Lung (tissue), 12 donors: ENCODE results near the gene BMPR1B. TPM values are rescaled to one million over a fixed set of nuclear protein-coding genes. Genes with fewer than 3 reads are reported as not detected.

Source experiments
- ATAC-seq: fragments of 200-7000 bp; cut with Tn5 transposase; one replicate; pipeline ENCODE4 v1.9.1; 2020; ENCODE audit warnings: moderate number of reproducible peaks; ENCODE audit not compliant: insufficient read depth, low FRiP score
- DNase-seq, 3 donors: peaks; one replicate each; pipeline ENCODE4 v3.0.0-alpha.2; 2013 to 2017
- H3K27ac ChIP-seq, 2 donors: one replicate each; pipeline ENCODE4 v1.5.1; 2013; ENCODE audit warnings: mild to moderate bottlenecking in 2 of 2, moderate library complexity in 2 of 2, control low read depth in 1 of 2, inconsistent platforms in 1 of 2, low read depth in 1 of 2, low read length in 1 of 2
- H3K27me3 ChIP-seq, 3 donors: one replicate each; pipeline ENCODE4 v1.5.1; 2013; ENCODE audit warnings: low read length in 2 of 3; ENCODE audit not compliant: control insufficient read depth in 3 of 3, insufficient read depth in 3 of 3
- H3K36me3 ChIP-seq, 4 donors: one replicate each; pipeline ENCODE4 v1.5.1; 2013; ENCODE audit warnings: low read length in 4 of 4, mild to moderate bottlenecking in 1 of 4, moderate library complexity in 1 of 4; ENCODE audit not compliant: control insufficient read depth in 4 of 4, insufficient read depth in 4 of 4
- H3K4me1 ChIP-seq, 5 donors: one replicate each; pipeline ENCODE4 v1.5.1; 2013; ENCODE audit warnings: low read length in 5 of 5, mild to moderate bottlenecking in 2 of 5, moderate library complexity in 1 of 5; ENCODE audit not compliant: control insufficient read depth in 5 of 5, insufficient read depth in 5 of 5
- H3K4me3 ChIP-seq: one replicate; pipeline ENCODE4 v1.5.1; 2013; ENCODE audit warnings: mild to moderate bottlenecking, control low read depth, moderate library complexity
- H3K9ac ChIP-seq, 2 donors: one replicate each; pipeline ENCODE4 v1.5.1; 2013; ENCODE audit warnings: low read length in 2 of 2, control low read depth in 1 of 2; ENCODE audit not compliant: insufficient read depth in 1 of 2
- H3K9me3 ChIP-seq, 4 donors: one replicate each; pipeline ENCODE4 v1.5.1; 2013; ENCODE audit warnings: low read length in 3 of 4, mild to moderate bottlenecking in 1 of 4, moderate library complexity in 1 of 4; ENCODE audit not compliant: control insufficient read depth in 4 of 4, insufficient read depth in 3 of 4
- WGBS, 2 donors: extraction: QIAGEN DNeasy Blood & Tissue Kit; methylation state at CpG; one replicate each; pipeline ENCODE4 v1.1.7; 2013; 5-methylcytosine and 5-hydroxymethylcytosine counted together
- polyA plus RNA-seq, 2 donors: library from polyadenylated mRNA; stranded (reverse); fragments of 200-250 nt; gene quantifications; one replicate each; pipeline ENCODE4 v1.2.1, GENCODE V29; 2013
- total RNA-seq, 2 donors: library from RNA; depleted of rRNA in 1 of 2; stranded (reverse); fragments of >200 nt in 1 of 2; gene quantifications; one replicate each; pipeline ENCODE4 v1.2.1, GENCODE V29; 2014 to 2021
- TF ChIP-seq, protein P1 (sequence below): IDR thresholded peaks from 2 replicates; pipeline ENCODE4 v1.5.1; 2012; ENCODE audit warnings: mild to moderate bottlenecking; ENCODE audit errors: control extremely low read depth, extremely low read depth
- donor health status: control.
- donor health status: control.
- donor health status: Bipolar disorder and iron deficiency.
- donor health status: healthy.
- donor health status: DM: yes; HTN: yes; CAD: no.

BMPR1B gene
- total and polyA plus RNA-seq, 4 donors, result 0.65 to 7.3 (median 1.9) TPM

DNA sequence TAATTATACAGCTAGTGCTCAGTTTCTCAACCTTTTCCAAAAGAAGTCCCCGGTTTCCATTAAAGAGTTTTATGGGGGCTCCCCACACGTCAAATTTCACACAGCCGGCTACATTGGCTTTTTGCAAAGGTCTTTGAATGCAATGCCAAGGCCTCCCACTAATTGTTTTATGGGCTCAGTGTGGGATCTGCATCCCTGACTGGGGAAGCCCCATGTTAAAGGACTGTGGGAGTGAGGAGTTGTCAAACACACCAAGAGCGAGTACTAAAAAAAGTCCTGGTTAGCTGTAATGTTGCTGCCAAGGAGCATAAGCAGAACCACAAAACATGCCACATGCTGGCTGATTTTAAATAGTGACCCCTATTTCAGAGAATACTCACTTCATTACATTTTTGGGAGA lies 162.6 kb downstream of the BMPR1B start:
- peaks cover 0 to 12% (median 5%) of the 10 kb centered on the region in 4 donors for H3K9me3 ChIP-seq
- no peaks in the 10 kb centered on the region for H3K4me1 ChIP-seq
- H3K27me3 ChIP-seq, result no peaks in the 10 kb centered on the region
- H3K27ac ChIP-seq, result no peak overlapping the region
- no peak for ATAC-seq
- TF ChIP-seq, protein P1, sequence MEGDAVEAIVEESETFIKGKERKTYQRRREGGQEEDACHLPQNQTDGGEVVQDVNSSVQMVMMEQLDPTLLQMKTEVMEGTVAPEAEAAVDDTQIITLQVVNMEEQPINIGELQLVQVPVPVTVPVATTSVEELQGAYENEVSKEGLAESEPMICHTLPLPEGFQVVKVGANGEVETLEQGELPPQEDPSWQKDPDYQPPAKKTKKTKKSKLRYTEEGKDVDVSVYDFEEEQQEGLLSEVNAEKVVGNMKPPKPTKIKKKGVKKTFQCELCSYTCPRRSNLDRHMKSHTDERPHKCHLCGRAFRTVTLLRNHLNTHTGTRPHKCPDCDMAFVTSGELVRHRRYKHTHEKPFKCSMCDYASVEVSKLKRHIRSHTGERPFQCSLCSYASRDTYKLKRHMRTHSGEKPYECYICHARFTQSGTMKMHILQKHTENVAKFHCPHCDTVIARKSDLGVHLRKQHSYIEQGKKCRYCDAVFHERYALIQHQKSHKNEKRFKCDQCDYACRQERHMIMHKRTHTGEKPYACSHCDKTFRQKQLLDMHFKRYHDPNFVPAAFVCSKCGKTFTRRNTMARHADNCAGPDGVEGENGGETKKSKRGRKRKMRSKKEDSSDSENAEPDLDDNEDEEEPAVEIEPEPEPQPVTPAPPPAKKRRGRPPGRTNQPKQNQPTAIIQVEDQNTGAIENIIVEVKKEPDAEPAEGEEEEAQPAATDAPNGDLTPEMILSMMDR, result no peak
- no peak overlapping the region for H3K4me3 ChIP-seq
- H3K9ac ChIP-seq, result no peak overlapping the region
- DNase-seq, result no peak
- WGBS, 2 donors, result 79 to 82% methylated on average over 4 of the region's 4 CpGs
- H3K36me3 ChIP-seq, result no peaks in the 10 kb centered on the region

DNA sequence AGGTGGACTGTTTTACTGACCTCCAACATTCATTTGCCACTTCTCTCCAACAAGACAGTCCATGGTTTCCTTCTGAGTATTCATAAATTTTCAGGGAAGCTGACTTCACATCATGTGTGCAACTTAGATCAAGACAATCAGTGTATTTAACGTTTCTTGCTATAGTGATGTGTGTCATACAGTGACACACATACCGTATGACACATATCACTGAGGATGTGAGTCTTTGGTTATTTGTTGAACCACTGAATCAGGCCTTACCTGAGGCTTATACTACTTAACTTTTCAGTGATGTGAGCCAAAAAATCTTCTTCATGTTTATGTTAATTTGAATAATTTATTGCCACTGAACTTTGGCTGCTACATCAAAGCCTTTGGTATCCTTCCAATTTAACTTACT lies 166.8 kb downstream of the BMPR1B start:
- Histone ChIP-seq H3K27ac (no peak overlapping the region), H3K4me1 (no peaks in the 10 kb centered on the region), H3K27me3 (no peaks in the 10 kb centered on the region), H3K9ac (no peak overlapping the region), H3K9me3 (no peaks in the 10 kb centered on the region), H3K4me3 (no peak overlapping the region), H3K36me3 (no peaks in the 10 kb centered on the region)
- TF ChIP-seq, protein P1, result no peak
- no peak for ATAC-seq
- 73 to 75% methylated on average over 2 of the region's 2 CpGs for WGBS, 2 donors
- DNase-seq, result no peak

DNA sequence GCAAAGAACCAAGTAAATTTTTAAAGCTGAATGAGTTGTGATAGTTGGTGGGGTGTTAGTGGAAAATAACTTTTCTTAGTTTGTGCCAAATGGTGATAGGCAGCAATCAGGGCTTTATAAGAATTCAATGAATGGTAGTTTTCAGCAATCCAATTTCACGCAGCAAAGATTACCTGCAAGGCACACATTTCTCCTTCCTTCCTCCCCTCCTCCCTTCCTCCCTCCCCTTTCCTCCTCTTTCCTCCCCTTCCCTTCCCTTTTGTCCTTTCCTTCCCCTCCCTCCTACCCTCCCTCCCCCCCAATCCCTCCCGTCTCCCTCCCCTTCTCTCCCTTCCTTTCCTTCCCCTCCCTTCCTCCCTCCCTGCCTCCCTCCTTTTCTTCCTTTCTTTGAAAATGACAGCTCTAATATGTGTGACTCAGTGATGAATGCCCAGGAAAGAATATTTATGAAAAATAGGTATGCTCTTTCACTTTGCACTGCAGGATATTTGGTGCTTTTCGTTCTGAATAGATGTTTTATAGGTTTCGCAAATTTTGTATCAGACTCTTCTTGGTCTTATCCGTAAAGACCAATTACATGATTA lies 168.1 kb downstream of the BMPR1B start:
- no peaks in the 10 kb centered on the region for H3K36me3 ChIP-seq
- TF ChIP-seq, protein P1, result no peak
- H3K4me3 ChIP-seq, result no peak overlapping the region

DNA sequence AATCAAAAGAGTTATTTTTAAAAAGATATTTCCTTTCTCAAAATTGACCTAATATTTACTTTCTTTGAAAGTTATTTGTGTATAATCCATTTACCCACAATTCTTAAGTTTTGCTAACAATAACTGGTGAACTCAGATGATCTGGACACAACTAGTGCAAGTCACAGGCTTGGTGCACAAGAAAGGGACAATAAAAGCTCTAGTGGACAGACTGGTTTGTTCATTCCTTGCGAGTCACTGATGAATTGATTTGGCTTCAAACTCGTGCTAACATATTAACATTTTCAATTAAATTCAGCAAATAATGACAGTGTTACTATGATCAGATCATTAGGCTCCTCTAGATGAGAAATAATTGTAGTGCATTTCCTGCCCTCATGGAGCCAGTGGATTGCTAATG lies 169.2 kb downstream of the BMPR1B start:
- TF ChIP-seq, protein P1, result no peak
- Histone ChIP-seq H3K9me3 (no peaks in the 10 kb centered on the region), H3K9ac (no peak overlapping the region), H3K27me3 (no peaks in the 10 kb centered on the region), H3K4me1 (no peaks in the 10 kb centered on the region), H3K4me3 (no peak overlapping the region), H3K36me3 (no peaks in the 10 kb centered on the region), H3K27ac (no peak overlapping the region)
- DNase-seq (no peak), ATAC-seq (no peak)
- 83% methylated on average over 2 of the region's 2 CpGs for WGBS, 2 donors

More for the DNA sequence above, 168.1 kb downstream of the BMPR1B start:
- no peaks in the 10 kb centered on the region for H3K4me1 ChIP-seq
- no peaks in the 10 kb centered on the region for H3K9me3 ChIP-seq
- no peak overlapping the region for H3K27ac ChIP-seq
- ATAC-seq, result no peak
- H3K27me3 ChIP-seq, result no peaks in the 10 kb centered on the region
- no peak overlapping the region for H3K9ac ChIP-seq
- DNase-seq, result no peak
- 79 to 82% methylated on average over 5 of the region's 5 CpGs for WGBS, 2 donors
